Endodermal cell (in vitro differentiated cells): ENCODE measurements around the gene BACE1. TPM values are rescaled to one million over a fixed set of nuclear protein-coding genes. Genes with fewer than 3 reads are reported as not detected.

Source experiments
- DNase-seq: peaks from one replicate; pipeline ENCODE4 v3.0.0-alpha.2; 2017
- H3K27ac ChIP-seq: 2 replicates; pipeline ENCODE4 v1.5.1; 2013; ENCODE audit warnings: mild to moderate bottlenecking, low read depth, low read length, moderate library complexity
- H3K27me3 ChIP-seq: 2 replicates; pipeline ENCODE4 v1.6.1; 2013; ENCODE audit warnings: mild to moderate bottlenecking, low read length, moderate library complexity; ENCODE audit not compliant: insufficient read depth, control insufficient read depth, poor library complexity, severe bottlenecking
- H3K36me3 ChIP-seq: 2 replicates; pipeline ENCODE4 v1.7.0; 2013; ENCODE audit warnings: mild to moderate bottlenecking, low read length, moderate library complexity; ENCODE audit not compliant: control insufficient read depth, insufficient read depth
- H3K4me1 ChIP-seq: one replicate; pipeline ENCODE4 v1.7.0; 2013; ENCODE audit warnings: low read length; ENCODE audit not compliant: control insufficient read depth, insufficient read depth
- H3K4me3 ChIP-seq: 2 replicates; pipeline ENCODE4 v1.5.1; 2013; ENCODE audit warnings: mild to moderate bottlenecking, low read length, moderate library complexity
- H3K9ac ChIP-seq: 2 replicates; pipeline ENCODE4 v1.6.1; 2013; ENCODE audit warnings: mild to moderate bottlenecking, low read length, moderate library complexity; ENCODE audit not compliant: poor library complexity, severe bottlenecking; ENCODE audit errors: extremely low read depth
- H3K9me3 ChIP-seq: 2 replicates; pipeline ENCODE4 v1.6.1; 2013; ENCODE audit warnings: mild to moderate bottlenecking, low read length, moderate library complexity; ENCODE audit not compliant: control insufficient read depth
- H3K27ac Mint-ChIP-seq: 2 replicates; pipeline ENCODE4 v1.8.0; 2020; ENCODE audit warnings: mixed read lengths
- H3K27me3 Mint-ChIP-seq: 2 replicates; pipeline ENCODE4 v1.8.0; 2021; ENCODE audit warnings: mild to moderate bottlenecking, mixed read lengths; ENCODE audit not compliant: insufficient read depth
- H3K36me3 Mint-ChIP-seq: 2 replicates; pipeline ENCODE4 v1.8.0; 2020; ENCODE audit warnings: low read depth, mixed read lengths
- H3K4me1 Mint-ChIP-seq: 2 replicates; pipeline ENCODE4 v1.8.0; 2020; ENCODE audit warnings: mixed read lengths
- H3K4me3 Mint-ChIP-seq: 2 replicates; pipeline ENCODE4 v1.8.0; 2020; ENCODE audit warnings: mild to moderate bottlenecking, moderate library complexity, mixed read lengths
- H3K9me3 Mint-ChIP-seq: 2 replicates; pipeline ENCODE4 v1.8.0; 2020; ENCODE audit warnings: mild to moderate bottlenecking, mixed read lengths
- WGBS, 2 experiments: methylation state at CpG; one replicate each; pipeline versions ENCODE4 v1.1.5 to v1.1.7; 2013; ENCODE audit warnings: missing lambda C conversion rate in 2 of 2, mixed read lengths in 1 of 2; ENCODE audit not compliant: insufficient coverage in 1 of 2, insufficient read length in 1 of 2; 5-methylcytosine and 5-hydroxymethylcytosine counted together
- total RNA-seq, 2 donors: library from RNA; stranded (reverse); fragmentation: NEBNext Ultra II Directional in 1 of 2; extraction: Animal tissue kit (Norgen Biotek cat#: 25700) in 1 of 2; gene quantifications; 2 replicates in 1 of 2; 3 replicates in 1 of 2; pipeline ENCODE4 v1.2.1, GENCODE V29; 2021
- TF ChIP-seq, protein P1 (sequence below): fragments of 200-600 bp; sonication (generic); conservative IDR thresholded peaks from 2 replicates; pipeline ENCODE4 v1.5.0; 2021; ENCODE audit warnings: antibody characterized with exemption, mild to moderate bottlenecking

BACE1 gene
- total RNA-seq, 2 donors from 2014 or later, result 20.8 to 21.7 TPM

DNA sequence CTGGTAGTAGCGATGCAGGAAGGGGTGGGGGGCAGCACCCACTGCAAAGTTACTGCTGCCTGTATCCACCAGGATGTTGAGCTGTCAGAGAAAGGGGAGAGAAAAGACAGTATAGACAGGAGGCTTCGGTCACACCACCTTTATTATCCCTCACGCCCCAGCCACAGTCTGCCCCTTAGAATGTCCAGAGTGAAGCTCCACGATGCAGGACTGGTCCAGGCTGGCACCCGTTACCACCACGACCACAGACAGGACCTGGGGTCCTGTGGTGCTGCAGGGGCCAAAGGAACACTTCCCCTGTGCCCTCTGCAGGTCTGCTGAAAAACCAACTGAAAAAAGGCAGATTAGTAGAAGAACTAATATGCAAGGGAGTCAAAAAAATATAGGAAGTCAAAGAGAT, 19.2 kb downstream of the BACE1 start:
- Mint-ChIP-seq H3K36me3 (peaks cover 20% of the 10 kb centered on the region), H3K27me3 (no peaks in the 10 kb centered on the region), H3K27ac (no peak overlapping the region), H3K4me1 (peaks cover 19% of the 10 kb centered on the region), H3K9me3 (no peaks in the 10 kb centered on the region), H3K4me3 (no peak overlapping the region)
- no peak overlapping the region for H3K4me3 ChIP-seq
- H3K36me3 ChIP-seq, result peaks cover 16% of the 10 kb centered on the region
- no peaks in the 10 kb centered on the region for H3K9me3 ChIP-seq
- 90 to 97% methylated on average over 3 to 6 of the region's 6 CpGs for WGBS, 2 experiments
- peak; percentile 40 for DNase-seq
- H3K27ac ChIP-seq, result no peak overlapping the region
- no peaks in the 10 kb centered on the region for H3K27me3 ChIP-seq
- H3K4me1 ChIP-seq, result peaks cover 18% of the 10 kb centered on the region
- no peak overlapping the region for H3K9ac ChIP-seq
- TF ChIP-seq, protein P1, sequence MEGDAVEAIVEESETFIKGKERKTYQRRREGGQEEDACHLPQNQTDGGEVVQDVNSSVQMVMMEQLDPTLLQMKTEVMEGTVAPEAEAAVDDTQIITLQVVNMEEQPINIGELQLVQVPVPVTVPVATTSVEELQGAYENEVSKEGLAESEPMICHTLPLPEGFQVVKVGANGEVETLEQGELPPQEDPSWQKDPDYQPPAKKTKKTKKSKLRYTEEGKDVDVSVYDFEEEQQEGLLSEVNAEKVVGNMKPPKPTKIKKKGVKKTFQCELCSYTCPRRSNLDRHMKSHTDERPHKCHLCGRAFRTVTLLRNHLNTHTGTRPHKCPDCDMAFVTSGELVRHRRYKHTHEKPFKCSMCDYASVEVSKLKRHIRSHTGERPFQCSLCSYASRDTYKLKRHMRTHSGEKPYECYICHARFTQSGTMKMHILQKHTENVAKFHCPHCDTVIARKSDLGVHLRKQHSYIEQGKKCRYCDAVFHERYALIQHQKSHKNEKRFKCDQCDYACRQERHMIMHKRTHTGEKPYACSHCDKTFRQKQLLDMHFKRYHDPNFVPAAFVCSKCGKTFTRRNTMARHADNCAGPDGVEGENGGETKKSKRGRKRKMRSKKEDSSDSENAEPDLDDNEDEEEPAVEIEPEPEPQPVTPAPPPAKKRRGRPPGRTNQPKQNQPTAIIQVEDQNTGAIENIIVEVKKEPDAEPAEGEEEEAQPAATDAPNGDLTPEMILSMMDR, result no peak

DNA sequence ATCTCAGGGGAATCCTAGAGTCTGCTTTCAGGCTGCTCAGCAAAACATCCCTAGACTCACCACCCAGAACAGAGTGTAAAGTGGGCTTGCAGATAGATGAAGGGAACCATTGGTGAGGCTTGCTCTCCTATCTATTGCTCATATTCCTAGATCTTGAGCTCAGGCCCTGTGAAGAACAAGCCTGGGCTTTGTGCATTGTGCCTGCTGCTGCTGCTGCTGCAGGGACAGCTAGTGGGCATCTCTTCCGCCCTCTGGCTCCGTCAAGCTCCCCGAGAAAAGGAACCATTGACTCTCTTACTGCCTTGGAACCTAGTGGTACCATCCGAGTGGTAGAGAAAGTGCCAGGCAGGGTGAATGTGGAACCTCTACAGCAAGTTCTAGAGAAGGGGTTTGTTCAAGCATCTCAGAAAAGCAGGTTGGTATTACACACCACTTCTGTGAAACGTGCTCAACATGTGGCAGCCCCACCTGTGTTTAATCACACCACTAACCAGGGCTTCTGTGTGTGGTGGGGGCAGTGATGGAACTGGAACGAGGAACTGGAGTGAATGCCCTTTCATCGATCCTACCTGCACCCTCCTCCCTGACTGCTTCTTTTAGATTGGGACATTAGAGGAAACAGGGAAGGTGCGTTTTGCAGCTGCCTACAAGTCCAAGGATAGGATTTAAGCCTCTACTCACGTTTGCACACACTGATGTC, 20.5 kb downstream of the BACE1 start:
- WGBS, 2 experiments, result 89 to 99% methylated on average over 8 to 9 of the region's 9 CpGs
- Mint-ChIP-seq H3K9me3 (no peaks in the 10 kb centered on the region), H3K27ac (no peak overlapping the region), H3K4me3 (no peak overlapping the region), H3K27me3 (no peaks in the 10 kb centered on the region), H3K36me3 (peaks cover 31% of the 10 kb centered on the region), H3K4me1 (peaks cover 19% of the 10 kb centered on the region)
- Histone ChIP-seq H3K4me1 (peaks cover 22% of the 10 kb centered on the region), H3K27ac (no peak overlapping the region), H3K4me3 (no peak overlapping the region), H3K9ac (no peak overlapping the region), H3K9me3 (no peaks in the 10 kb centered on the region), H3K27me3 (no peaks in the 10 kb centered on the region), H3K36me3 (peaks cover 28% of the 10 kb centered on the region)
- no peak for DNase-seq
- TF ChIP-seq, protein P1, result no peak

DNA sequence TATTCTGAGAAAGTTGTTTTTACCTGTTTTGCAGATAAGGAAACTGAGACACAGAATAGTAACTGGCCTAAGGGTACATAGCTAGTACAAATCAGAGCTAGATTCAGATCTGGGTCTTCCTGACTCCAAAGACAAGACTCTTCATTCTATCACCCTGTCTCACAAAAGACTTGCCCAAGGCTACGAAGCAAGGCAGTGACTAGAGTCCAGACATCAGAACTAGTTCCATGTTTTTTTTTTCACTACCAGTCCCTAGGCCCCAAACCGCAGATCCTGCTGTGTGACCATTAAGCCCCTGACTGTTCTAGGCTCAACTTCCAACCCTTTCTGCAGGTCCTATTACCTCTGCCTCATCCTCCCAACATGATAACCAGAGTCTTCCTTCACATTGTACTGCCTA, 23.4 kb downstream of the BACE1 start:
- H3K36me3 Mint-ChIP-seq, result peaks cover 54% of the 10 kb centered on the region
- 96% methylated on average over 2 of the region's 2 CpGs for WGBS, 2 experiments
- H3K9me3 Mint-ChIP-seq, result no peaks in the 10 kb centered on the region

More for the DNA sequence above, 23.4 kb downstream of the BACE1 start:
- no peaks in the 10 kb centered on the region for H3K27me3 Mint-ChIP-seq
- no peak overlapping the region for H3K27ac ChIP-seq
- no peaks in the 10 kb centered on the region for H3K27me3 ChIP-seq
- no peak overlapping the region for H3K4me3 ChIP-seq
- peaks cover 55% of the 10 kb centered on the region for H3K36me3 ChIP-seq
- no peak overlapping the region for H3K4me3 Mint-ChIP-seq
- TF ChIP-seq, protein P1, result no peak
- no peak overlapping the region for H3K27ac Mint-ChIP-seq
- H3K9me3 ChIP-seq, result no peaks in the 10 kb centered on the region
- H3K9ac ChIP-seq, result no peak overlapping the region
- DNase-seq, result no peak
- H3K4me1 ChIP-seq, result peaks cover 17% of the 10 kb centered on the region
- peaks cover 18% of the 10 kb centered on the region for H3K4me1 Mint-ChIP-seq
